HepG2 (cell line): ENCODE measurements around the gene TRAPPC12. TPM values are rescaled to one million over a fixed set of nuclear protein-coding genes. Genes with fewer than 3 reads are reported as not detected.
A peak's percentile ranks its signal among the peaks of the same experiment; 100 is the strongest.

Experiments used
- ATAC-seq: fragments of 200-7000 bp; cut with Tn5 transposase; 3 replicates; pipeline ENCODE4 v1.9.1; 2020; ENCODE audit warnings: mild to moderate bottlenecking, moderate library complexity
- BruUV-seq: library from RNA; stranded (reverse); fragments of 400-500 nt; replicated peaks from 2 replicates; lab custom pipeline; 2021; lab: Mats Ljungman, UMichigan
- CTCF ChIA-PET: fragments of 300-600 bp; formaldehyde crosslinking; extraction: SDS; loops from one replicate; lab custom pipeline; 2021; ENCODE audit warnings: low total read pairs, inconsistent platforms, low intra/inter-chr PET ratio; lab: Yijun Ruan, JAX
- POLR2A ChIA-PET: fragments of 350-600 bp; sonication (Branson Sonifier 250); formaldehyde crosslinking; loops from one replicate; lab custom pipeline; 2020; ENCODE audit warnings: antibody characterized with exemption, inconsistent platforms; lab: Yijun Ruan, JAX
- DNase-seq: peaks from one replicate; pipeline ENCODE4 v3.0.0-alpha.2; 2015; ENCODE audit warnings: low spot score
- FAIRE-seq: peaks from 3 replicates; lab custom pipeline; 2011; peaks lifted over from hg19 to GRCh38; lab: Jason Lieb, UNC
- H2AFZ ChIP-seq: one replicate; pipeline ENCODE4 v1.6.1; 2011; ENCODE audit warnings: low read length, inconsistent platforms
- H3K27ac ChIP-seq: fragments of 300-600 bp; 3 replicates; pipeline ENCODE4 v1.8.0; 2011; ENCODE audit warnings: mixed run types, mild to moderate bottlenecking, mixed read lengths, low read length, inconsistent platforms; ENCODE audit not compliant: insufficient read depth; ENCODE audit errors: extremely low read length
- H3K27me3 ChIP-seq, 2 experiments: fragments of 200-600 bp in 1 of 2; 2 replicates in 1 of 2; 3 replicates in 1 of 2; pipeline versions ENCODE4 v1.6.0 to v1.8.0; 2011; ENCODE audit warnings: low read length in 2 of 2, mild to moderate bottlenecking in 2 of 2, moderate library complexity in 2 of 2, inconsistent platforms in 1 of 2; ENCODE audit not compliant: insufficient read depth in 2 of 2, control insufficient read depth in 1 of 2
- H3K36me3 ChIP-seq, 2 experiments: fragments of 200-600 bp in 1 of 2; replicated peaks in 1 of 2; 2 replicates in 1 of 2; 3 replicates in 1 of 2; pipeline versions ENCODE4 v1.5.1 to v1.8.0; 2011; ENCODE audit warnings: low read length in 2 of 2, inconsistent platforms in 1 of 2; ENCODE audit not compliant: insufficient read depth in 2 of 2, control insufficient read depth in 1 of 2
- H3K4me1 ChIP-seq: 2 replicates; pipeline ENCODE4 v1.5.1; 2012; ENCODE audit warnings: low read length, inconsistent platforms; ENCODE audit not compliant: insufficient read depth
- H3K4me2 ChIP-seq: 2 replicates; pipeline ENCODE4 v1.6.0; 2011; ENCODE audit warnings: low read depth, low read length, inconsistent platforms
- H3K4me3 ChIP-seq, 3 experiments: fragments of 200-600 bp in 1 of 3; sonication (generic), shearing (Covaris generic) in 1 of 3; replicated peaks in 1 of 3; 2 replicates each; pipeline ENCODE4 v1.5.1; 2011 to 2016; ENCODE audit warnings: low read length in 3 of 3, inconsistent platforms in 2 of 3, low read depth in 2 of 3, mild to moderate bottlenecking in 2 of 3, control low read depth in 1 of 3, mixed read lengths in 1 of 3; ENCODE audit not compliant: insufficient read depth in 1 of 3
- H3K79me2 ChIP-seq: one replicate; pipeline ENCODE4 v1.6.1; 2011; ENCODE audit warnings: low read length, inconsistent platforms; ENCODE audit not compliant: insufficient read depth
- H3K9ac ChIP-seq: 2 replicates; pipeline ENCODE4 v1.6.0; 2011; ENCODE audit warnings: mild to moderate bottlenecking, low read depth, low read length, inconsistent platforms; ENCODE audit not compliant: insufficient read depth
- H3K9me3 ChIP-seq: 2 replicates; pipeline ENCODE4 v1.5.1; 2012; ENCODE audit warnings: mild to moderate bottlenecking, low read length
- H4K20me1 ChIP-seq: 2 replicates; pipeline ENCODE4 v1.6.0; 2011; ENCODE audit warnings: inconsistent platforms, mild to moderate bottlenecking, low read length, moderate library complexity; ENCODE audit not compliant: insufficient read depth
- BCL3 ChIP-seq: sonication (generic); formaldehyde crosslinking; IDR thresholded peaks from 2 replicates; pipeline ENCODE4 v1.5.1; 2020; ENCODE audit warnings: mild to moderate bottlenecking, missing genetic modification reagents, moderate library complexity
- CENPBD1 ChIP-seq: sonication (generic); formaldehyde crosslinking; IDR thresholded peaks from 2 replicates; pipeline ENCODE4 v1.8.0; 2022; ENCODE audit warnings: missing genetic modification reagents, low read depth, mild to moderate bottlenecking, borderline replicate concordance
- FOSL1 ChIP-seq: sonication (generic); formaldehyde crosslinking; IDR thresholded peaks from 2 replicates; pipeline ENCODE4 v1.9.0; 2021; ENCODE audit warnings: missing genetic modification reagents, borderline replicate concordance
- GZF1 ChIP-seq: sonication (generic); formaldehyde crosslinking; IDR thresholded peaks from 2 replicates; pipeline ENCODE4 v1.5.1; 2020; ENCODE audit warnings: mild to moderate bottlenecking, missing genetic modification reagents
- HNRNPL ChIP-seq: fragments of 200-400 bp; formaldehyde crosslinking; IDR thresholded peaks from 2 replicates; pipeline ENCODE4 v1.6.1; 2017; ENCODE audit warnings: mild to moderate bottlenecking, low read depth, low read length
- KLF16 ChIP-seq, 2 experiments: sonication (generic) in 1 of 2; formaldehyde crosslinking in 1 of 2; IDR thresholded peaks; 2 replicates each; pipeline versions ENCODE4 v1.6.1 to v1.8.0; 2016 to 2023; ENCODE audit warnings: missing genetic modification reagents in 2 of 2, missing compliant biosample characterization in 1 of 2
- MAF1 ChIP-seq: sonication (generic); formaldehyde crosslinking; IDR thresholded peaks from 2 replicates; pipeline ENCODE4 v1.5.0; 2020; ENCODE audit warnings: missing genetic modification reagents, borderline replicate concordance
- MXD3 ChIP-seq: IDR thresholded peaks from 2 replicates; pipeline ENCODE4 v1.6.1; 2016; ENCODE audit warnings: mild to moderate bottlenecking, missing biosample characterization, missing genetic modification reagents
- NFE2L1 ChIP-seq: sonication (generic); formaldehyde crosslinking; IDR thresholded peaks from 2 replicates; pipeline ENCODE4 v1.4.0; 2020; ENCODE audit warnings: missing genetic modification reagents, mild to moderate bottlenecking, borderline replicate concordance
- SRF ChIP-seq: IDR thresholded peaks from 2 replicates; pipeline ENCODE4 v1.6.1; 2011; ENCODE audit warnings: mild to moderate bottlenecking, low read depth, low read length, moderate library complexity
- SRY ChIP-seq: sonication (generic); formaldehyde crosslinking; IDR thresholded peaks from 2 replicates; pipeline ENCODE4 v1.8.0; 2022; ENCODE audit warnings: mild to moderate bottlenecking, missing genetic modification reagents
- ZNF44 ChIP-seq: sonication (generic); formaldehyde crosslinking; IDR thresholded peaks from 2 replicates; pipeline ENCODE4 v1.5.1; 2020; ENCODE audit warnings: mild to moderate bottlenecking, missing genetic modification reagents
- ZNF574 ChIP-seq: sonication (generic); formaldehyde crosslinking; IDR thresholded peaks from 2 replicates; pipeline ENCODE4 v1.4.0; 2020; ENCODE audit warnings: missing genetic modification reagents
- ZNF589 ChIP-seq: sonication (generic); formaldehyde crosslinking; conservative IDR thresholded peaks from 2 replicates; pipeline ENCODE4 v1.8.0; 2022; ENCODE audit warnings: mild to moderate bottlenecking, moderate library complexity, missing genetic modification reagents
- ZNF614 ChIP-seq: IDR thresholded peaks from 2 replicates; pipeline ENCODE4 v1.6.1; 2018; ENCODE audit warnings: missing biosample characterization, missing genetic modification reagents, inconsistent platforms, borderline replicate concordance
- ZNF772 ChIP-seq: sonication (generic); formaldehyde crosslinking; IDR thresholded peaks from 2 replicates; pipeline ENCODE4 v1.5.0; 2020; ENCODE audit warnings: mild to moderate bottlenecking, missing genetic modification reagents
- ZNF800 ChIP-seq: sonication (generic); formaldehyde crosslinking; IDR thresholded peaks from 2 replicates; pipeline ENCODE4 v1.4.0; 2020; ENCODE audit warnings: missing genetic modification reagents
- WGBS: methylation state at CpG from one replicate; pipeline ENCODE4 v1.1.6; 2017; ENCODE audit warnings: low lambda C conversion rate; 5-methylcytosine and 5-hydroxymethylcytosine counted together
- in situ Hi-C: cut with HindIII; loops from 2 replicates; pipeline ENCODE4 v1.10.0; 2017; ENCODE audit warnings: low pct_unique_long_range_greater_than_20kb; ENCODE audit not compliant: extremely low pct_ligation_motif_present
- intact Hi-C: fragments of 100-400 bp; cut with micrococcal nuclease; formaldehyde crosslinking; loops from one replicate; pipeline ENCODE4 v1.10.0; 2022; ENCODE audit not compliant: unreplicated experiment
- polyA plus RNA-seq, 8 experiments: library from polyadenylated mRNA; depleted of rRNA in 3 of 8; stranded (reverse) in 7 of 8; unstranded in 1 of 8; fragments of >200 nt; fragmentation: Illumina TruSeq in 4 of 8; extraction: Trizol in 4 of 8; gene quantifications; 2 replicates each; pipeline versions ENCODE4 v1.2.1 to v1.2.3, GENCODE V29; 2011 to 2016; ENCODE audit warnings: low read depth in 4 of 8, missing spikeins in 1 of 8, mixed read lengths in 1 of 8; ENCODE audit not compliant: insufficient read depth in 1 of 8
- total RNA-seq, 5 experiments: library from RNA; depleted of rRNA; stranded (reverse); fragments of >200 nt; fragmentation: Illumina TruSeq; extraction: Trizol; gene quantifications; 2 replicates each; pipeline ENCODE4 v1.2.3, GENCODE V29; 2016; ENCODE audit warnings: low read depth in 1 of 5

The TRAPPC12 gene
- total and polyA plus RNA-seq, 2 of the 13 experiments (the other 11 are each of a cell fraction or from before 2014, with no cell fraction given), result 46.4 to 97.7 TPM

- TF ChIP-seq HNRNPL (0 out of 2 replicates have a peak, but pooled peaks have one; percentile 23), SRF (no peak), ZNF589 (CRISPR knock-in tag) (no peak), ZNF574 (CRISPR knock-in tag) (no peak)
These were observed 64.1 kb downstream of the TRAPPC12 start (continued) for GRCh38 chr2:3443506-3444084.

- intact Hi-C loops (no loop called here), in situ Hi-C loops (no loop called here)
- Histone ChIP-seq H4K20me1 (no peaks in the 10 kb centered on the region), H3K27me3 (no peaks in the 10 kb centered on the region), H3K4me2 (no peak overlapping the region), H3K36me3 (peaks cover 28 to 62% of the 10 kb centered on the region in 2 experiments), H3K4me1 (peaks cover 8% of the 10 kb centered on the region; the same call in 1 of the 2 replicates), H2AFZ (no peak overlapping the region), H3K9me3 (no peaks in the 10 kb centered on the region), H3K9ac (no peak overlapping the region), H3K27ac (no peak overlapping the region), H3K79me2 (no peaks in the 10 kb centered on the region), H3K4me3 (no peak overlapping the region)
- 98% methylated on average over 11 of the region's 11 CpGs for WGBS
- DNase-seq, result no peak
- ATAC-seq, result no peak
- ChIA-PET CTCF (no interaction called here), POLR2A (no interaction called here)
- BruUV-seq, result no TSS peak
- no peak for FAIRE-seq
- TF ChIP-seq GZF1 (CRISPR knock-in tag) (no peak), FOSL1 (CRISPR knock-in tag) (no peak), ZNF44 (CRISPR knock-in tag) (no peak), ZNF800 (no peak), ZNF614 (no peak), MXD3 (CRISPR knock-in tag) (no peak), MAF1 (no peak), SRY (CRISPR knock-in tag) (no peak), BCL3 (CRISPR knock-in tag) (no peak), CENPBD1 (CRISPR knock-in tag) (no peak), ZNF772 (no peak), KLF16 (CRISPR knock-in tag; IDR thresholded peaks at IDR 0.05) (no peak), NFE2L1 (no peak)
These were observed 66.4 kb downstream of the TRAPPC12 start for GRCh38 chr2:3445891-3446290.
